Uterine smooth muscle cell (primary cell): ENCODE data around the gene BRPF3. TPM values are rescaled to one million over a fixed set of nuclear protein-coding genes. Genes with fewer than 3 reads are reported as not detected.

ENCODE experiments used
- total RNA-seq: library from RNA; depleted of rRNA; stranded (reverse); fragments of >200 nt; gene quantifications from 2 replicates; pipeline ENCODE4 v1.2.3, GENCODE V29; 2014

Gene BRPF3
- 17.2 and 20.9 TPM in 2 replicates for total RNA-seq

GRCh38 chr6:36196113-36196879 lies at the start of gene BRPF3:
BRPF3 (plus strand) TSS chr6:36196744; CDS start chr6:36200323, 3,579 bp downstream.

GRCh38 chr6:36269834-36270705 lies 73.5 kb downstream of the BRPF3 start, which contains the start of gene PNPLA1:
PNPLA1 (plus strand) TSS chr6:36270060; CDS start chr6:36270460, 400 bp downstream.

Other genes with a start within 250 kb of the BRPF3 start
- gene SLC26A8, start 172.1 kb upstream of the BRPF3 start, total RNA-seq: not detected in 2 replicates
- 69.8 and 71.7 TPM in 2 replicates for gene MAPK14, start 168.9 kb upstream of the BRPF3 start, total RNA-seq
- 28.2 and 34.1 TPM in 2 replicates for gene MAPK13, start 66.2 kb upstream of the BRPF3 start, total RNA-seq
- not detected in 2 replicates for gene PNPLA1, start 73.3 kb downstream of the BRPF3 start, total RNA-seq
- gene BNIP5, start 140.1 kb downstream of the BRPF3 start, total RNA-seq: not detected in 2 replicates
- 0.12 and 0.22 TPM in 2 replicates for gene ETV7, start 190.9 kb downstream of the BRPF3 start, total RNA-seq
- not detected in 2 replicates for gene PXT1, start 246.1 kb downstream of the BRPF3 start, total RNA-seq
- gene KCTD20, start 246.3 kb downstream of the BRPF3 start, total RNA-seq: 40.7 and 41.4 TPM in 2 replicates